ENCODE data around the gene UBE2L5.

The UBE2L5 gene

DNA sequence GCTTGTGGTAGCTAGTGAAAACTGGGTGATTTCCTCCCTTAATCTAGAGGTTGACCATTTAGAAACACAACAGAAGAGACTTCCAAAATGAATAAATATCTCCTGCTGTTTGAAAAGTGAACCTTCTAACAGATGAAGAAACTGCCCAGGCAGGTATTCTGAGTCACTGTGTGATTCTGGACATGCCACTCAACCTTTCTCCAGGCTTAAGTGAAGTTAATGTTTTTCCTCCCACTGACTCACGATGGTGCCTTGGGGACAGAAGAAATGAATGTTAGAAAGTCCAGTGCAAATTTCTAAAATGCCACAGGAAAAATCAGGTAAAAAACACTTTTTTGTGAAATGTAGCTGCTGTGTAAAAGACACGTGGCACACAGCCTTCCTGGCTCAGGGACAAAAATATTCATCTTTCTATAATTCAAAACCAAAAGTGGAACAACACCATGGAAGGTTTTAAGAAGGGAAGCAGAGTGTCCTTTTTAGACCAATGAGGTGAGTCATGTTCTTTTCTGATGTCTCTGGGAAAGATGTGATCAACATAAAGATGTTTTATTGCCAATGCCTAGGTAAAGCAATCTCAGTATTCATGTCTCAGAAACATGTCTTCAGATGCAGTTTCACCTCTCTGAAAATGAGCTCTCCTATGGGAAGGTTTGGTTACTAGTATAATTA is 9.1 kb downstream of the UBE2L5 start:
- no peaks in the 10 kb centered on the region for H4K20me1 ChIP-seq (ENCODE audit: insufficient read depth, low read length, poor library complexity, severe bottlenecking)
- no peaks in the 10 kb centered on the region for H3F3A ChIP-seq (ENCODE audit: low read depth)
- H3K36me3 ChIP-seq (ENCODE audit: insufficient read depth, low read length) = no peaks in the 10 kb centered on the region
- no peak for TF ChIP-seq EZH2phosphoT487 (IDR thresholded peaks at IDR 0.05; ENCODE audit: borderline replicate concordance)
- TF ChIP-seq, protein P1, sequence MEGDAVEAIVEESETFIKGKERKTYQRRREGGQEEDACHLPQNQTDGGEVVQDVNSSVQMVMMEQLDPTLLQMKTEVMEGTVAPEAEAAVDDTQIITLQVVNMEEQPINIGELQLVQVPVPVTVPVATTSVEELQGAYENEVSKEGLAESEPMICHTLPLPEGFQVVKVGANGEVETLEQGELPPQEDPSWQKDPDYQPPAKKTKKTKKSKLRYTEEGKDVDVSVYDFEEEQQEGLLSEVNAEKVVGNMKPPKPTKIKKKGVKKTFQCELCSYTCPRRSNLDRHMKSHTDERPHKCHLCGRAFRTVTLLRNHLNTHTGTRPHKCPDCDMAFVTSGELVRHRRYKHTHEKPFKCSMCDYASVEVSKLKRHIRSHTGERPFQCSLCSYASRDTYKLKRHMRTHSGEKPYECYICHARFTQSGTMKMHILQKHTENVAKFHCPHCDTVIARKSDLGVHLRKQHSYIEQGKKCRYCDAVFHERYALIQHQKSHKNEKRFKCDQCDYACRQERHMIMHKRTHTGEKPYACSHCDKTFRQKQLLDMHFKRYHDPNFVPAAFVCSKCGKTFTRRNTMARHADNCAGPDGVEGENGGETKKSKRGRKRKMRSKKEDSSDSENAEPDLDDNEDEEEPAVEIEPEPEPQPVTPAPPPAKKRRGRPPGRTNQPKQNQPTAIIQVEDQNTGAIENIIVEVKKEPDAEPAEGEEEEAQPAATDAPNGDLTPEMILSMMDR (conservative IDR thresholded peaks at IDR 0.05; ENCODE audit: low read length) = no peak
- H3K9me2 ChIP-seq (replicated peaks; ENCODE audit: low read depth, low read length) = no peaks in the 10 kb centered on the region
- no peak overlapping the region for H3K9ac ChIP-seq (ENCODE audit: low read depth, low read length, poor library complexity, severe bottlenecking)
- H3K27me3 ChIP-seq (ENCODE audit: insufficient read depth, low read length, poor library complexity, severe bottlenecking) = no peaks in the 10 kb centered on the region
- H3K79me2 ChIP-seq (ENCODE audit: insufficient read depth, low read length) = no peaks in the 10 kb centered on the region
- H3K4me3 ChIP-seq (ENCODE audit: low read length, poor library complexity, severe bottlenecking) = no peak overlapping the region
- peaks cover 23% of the 10 kb centered on the region for H3K4me1 ChIP-seq (ENCODE audit: insufficient read depth, low read length, poor library complexity, severe bottlenecking)
- no peaks in the 10 kb centered on the region for H3K9me3 ChIP-seq (ENCODE audit: insufficient read depth, low read depth, low read length)
- no peak overlapping the region for H3K4me2 ChIP-seq (ENCODE audit: low read depth, low read length, poor library complexity, severe bottlenecking)
- peak overlapping the region; percentile 19; the same call in 1 of the 2 replicates for H2AFZ ChIP-seq (ENCODE audit: low read length)

- TF ChIP-seq, protein P1 (conservative IDR thresholded peaks at IDR 0.05; ENCODE audit: low read length) = no peak
- no peak for TF ChIP-seq EZH2phosphoT487 (IDR thresholded peaks at IDR 0.05; ENCODE audit: borderline replicate concordance)
- peaks cover 1% of the 10 kb centered on the region; the same call in 1 of the 2 replicates for H3F3A ChIP-seq (ENCODE audit: low read depth)
Observed at GRCh38 chr13:30435911-30436451, 13.7 kb downstream of the UBE2L5 start.

GRCh38 chr13:30437177-30437576 is 14.9 kb downstream of the UBE2L5 start:
- TF ChIP-seq, protein P1 (conservative IDR thresholded peaks at IDR 0.05; ENCODE audit: low read length) = no peak
- no peak for TF ChIP-seq EZH2phosphoT487 (IDR thresholded peaks at IDR 0.05; ENCODE audit: borderline replicate concordance)
- Histone ChIP-seq H3K9me2 (replicated peaks; ENCODE audit: low read depth, low read length) (no peaks in the 10 kb centered on the region), H4K20me1 (ENCODE audit: insufficient read depth, low read length, poor library complexity, severe bottlenecking) (no peaks in the 10 kb centered on the region), H3K9ac (ENCODE audit: low read depth, low read length, poor library complexity, severe bottlenecking) (no peak overlapping the region), H3K4me2 (ENCODE audit: low read depth, low read length, poor library complexity, severe bottlenecking) (no peak overlapping the region), H3K27me3 (ENCODE audit: insufficient read depth, low read length, poor library complexity, severe bottlenecking) (no peaks in the 10 kb centered on the region), H3F3A (ENCODE audit: low read depth) (peaks cover 9% of the 10 kb centered on the region), H3K9me3 (ENCODE audit: insufficient read depth, low read depth, low read length) (no peaks in the 10 kb centered on the region), H3K4me3 (ENCODE audit: low read length, poor library complexity, severe bottlenecking) (no peak overlapping the region), H2AFZ (ENCODE audit: low read length) (peak overlapping the region; percentile 21; the same call in 1 of the 2 replicates), H3K79me2 (ENCODE audit: insufficient read depth, low read length) (no peaks in the 10 kb centered on the region), H3K36me3 (ENCODE audit: insufficient read depth, low read length) (no peaks in the 10 kb centered on the region), H3K4me1 (ENCODE audit: insufficient read depth, low read length, poor library complexity, severe bottlenecking) (peaks cover 38% of the 10 kb centered on the region)

More at GRCh38 chr13:30435911-30436451, 13.7 kb downstream of the UBE2L5 start:
- no peaks in the 10 kb centered on the region for H4K20me1 ChIP-seq (ENCODE audit: insufficient read depth, low read length, poor library complexity, severe bottlenecking)
- no peaks in the 10 kb centered on the region for H3K9me3 ChIP-seq (ENCODE audit: insufficient read depth, low read depth, low read length)
- no peaks in the 10 kb centered on the region for H3K36me3 ChIP-seq (ENCODE audit: insufficient read depth, low read length)
- no peak overlapping the region for H2AFZ ChIP-seq (ENCODE audit: low read length)
- H3K9ac ChIP-seq (ENCODE audit: low read depth, low read length, poor library complexity, severe bottlenecking) = no peak overlapping the region
- H3K27me3 ChIP-seq (ENCODE audit: insufficient read depth, low read length, poor library complexity, severe bottlenecking) = no peaks in the 10 kb centered on the region
- peaks cover 31% of the 10 kb centered on the region for H3K4me1 ChIP-seq (ENCODE audit: insufficient read depth, low read length, poor library complexity, severe bottlenecking)
- H3K4me2 ChIP-seq (ENCODE audit: low read depth, low read length, poor library complexity, severe bottlenecking) = no peak overlapping the region
- H3K4me3 ChIP-seq (ENCODE audit: low read length, poor library complexity, severe bottlenecking) = no peak overlapping the region
- no peaks in the 10 kb centered on the region for H3K9me2 ChIP-seq (replicated peaks; ENCODE audit: low read depth, low read length)
- H3K79me2 ChIP-seq (ENCODE audit: insufficient read depth, low read length) = no peaks in the 10 kb centered on the region

Measured in Loucy (cell line).